Measurements from ENCODE around the gene MBTPS1. TPM values are rescaled to one million over a fixed set of nuclear protein-coding genes. Genes with fewer than 3 reads are reported as not detected.
A peak's percentile ranks its signal among the peaks of the same experiment; 100 is the strongest.
"Not testable (repeated sequence)": the region's sequence is repeated elsewhere in the genome, so short reads cannot be mapped to it uniquely, and the experiment has no call there.

The MBTPS1 gene
- total RNA-seq, 1 donor: 52.8 TPM

GRCh38 chr16:84137769-84138357 is 21.1 kb upstream of the MBTPS1 start:
- no peak for DNase-seq (ENCODE audit: low read depth in 2 of 3, low spot score in 2 of 3)

- DNase-seq (ENCODE audit: low read depth in 2 of 3, low spot score in 2 of 3): no peak
These were observed 20.5 kb upstream of the MBTPS1 start for GRCh38 chr16:84137287-84137686.

- no peak for DNase-seq (ENCODE audit: low read depth in 2 of 3, low spot score in 2 of 3)
These were observed 19.8 kb upstream of the MBTPS1 start for GRCh38 chr16:84136331-84137125.

- DNase-seq (ENCODE audit: low read depth in 2 of 3, low spot score in 2 of 3): no peak
These were observed 16.0 kb upstream of the MBTPS1 start for GRCh38 chr16:84132527-84133285.

GRCh38 chr16:84131117-84131516 is 14.4 kb upstream of the MBTPS1 start:
- DNase-seq (ENCODE audit: low read depth in 2 of 3, low spot score in 2 of 3): no peak

GRCh38 chr16:84124257-84125073 is 7.7 kb upstream of the MBTPS1 start:
- no peak for DNase-seq (ENCODE audit: low read depth in 2 of 3, low spot score in 2 of 3)

GRCh38 chr16:84121007-84121406 is 4.3 kb upstream of the MBTPS1 start:
- no peak for DNase-seq (ENCODE audit: low read depth in 2 of 3, low spot score in 2 of 3)

GRCh38 chr16:84120023-84120422 is 3.3 kb upstream of the MBTPS1 start:
- DNase-seq (ENCODE audit: low read depth in 2 of 3, low spot score in 2 of 3): no peak

GRCh38 chr16:84119368-84119767 is 2.6 kb upstream of the MBTPS1 start:
- DNase-seq (ENCODE audit: low read depth in 2 of 3, low spot score in 2 of 3): no peak

- not testable (repeated sequence) for DNase-seq (ENCODE audit: low read depth in 2 of 3, low spot score in 2 of 3)
These were observed 1.6 kb upstream of the MBTPS1 start for GRCh38 chr16:84118315-84118714.

GRCh38 chr16:84117494-84117843 is 727 bp upstream of the MBTPS1 start:
- DNase-seq (ENCODE audit: low read depth in 2 of 3, low spot score in 2 of 3): peak in 2 of 3 donors; percentile 24 to 48

- DNase-seq (ENCODE audit: low read depth in 2 of 3, low spot score in 2 of 3): peak in 2 of 3 donors; percentile 52 to 59
These were observed 623 bp downstream of the MBTPS1 start for GRCh38 chr16:84115919-84116719.

- DNase-seq (ENCODE audit: low read depth in 2 of 3, low spot score in 2 of 3): not testable (repeated sequence)
These were observed 4.8 kb downstream of the MBTPS1 start for GRCh38 chr16:84111949-84112348.

- DNase-seq (ENCODE audit: low read depth in 2 of 3, low spot score in 2 of 3): no peak
These were observed 5.2 kb downstream of the MBTPS1 start for GRCh38 chr16:84111525-84111924.

- DNase-seq (ENCODE audit: low read depth in 2 of 3, low spot score in 2 of 3): no peak
These were observed 6.2 kb downstream of the MBTPS1 start for GRCh38 chr16:84110527-84110926.

GRCh38 chr16:84109598-84110335 is 7.0 kb downstream of the MBTPS1 start:
- no peak for DNase-seq (ENCODE audit: low read depth in 2 of 3, low spot score in 2 of 3)

GRCh38 chr16:84107921-84108320 is 8.8 kb downstream of the MBTPS1 start:
- no peak for DNase-seq (ENCODE audit: low read depth in 2 of 3, low spot score in 2 of 3)

- no peak for DNase-seq (ENCODE audit: low read depth in 2 of 3, low spot score in 2 of 3)
These were observed 10.6 kb downstream of the MBTPS1 start for GRCh38 chr16:84105948-84106740.

Data from hematopoietic multipotent progenitor cell (in vitro differentiated cells).